Bone marrow (tissue), 2 donors: ENCODE data around the gene COL4A2.

ENCODE experiments used
- DNase-seq, 2 donors: peaks; one replicate each; lab custom pipeline; 2025; lab: John Stamatoyannopoulos, UW

COL4A2 gene

GRCh38 chr13:110272651-110273050, 34.4 kb upstream of the COL4A2 start:
- no peak for DNase-seq

- DNase-seq = no peak
These were observed 33.8 kb upstream of the COL4A2 start for GRCh38 chr13:110273254-110273653.

GRCh38 chr13:110274687-110275086, 32.4 kb upstream of the COL4A2 start:
- DNase-seq = no peak

- DNase-seq = no peak
These were observed 31.0 kb upstream of the COL4A2 start for GRCh38 chr13:110275931-110276552.

GRCh38 chr13:110276553-110276950, 30.5 kb upstream of the COL4A2 start:
- no peak for DNase-seq

- no peak for DNase-seq
These were observed 29.6 kb upstream of the COL4A2 start for GRCh38 chr13:110277357-110277975.

GRCh38 chr13:110278859-110279258, 28.2 kb upstream of the COL4A2 start:
- DNase-seq = no peak

GRCh38 chr13:110279684-110280083, 27.4 kb upstream of the COL4A2 start:
- no peak for DNase-seq

- no peak for DNase-seq
These were observed 26.8 kb upstream of the COL4A2 start for GRCh38 chr13:110280231-110280813.

GRCh38 chr13:110280985-110281688, 25.9 kb upstream of the COL4A2 start:
- DNase-seq = no peak

GRCh38 chr13:110281736-110282135, 25.3 kb upstream of the COL4A2 start:
- no peak for DNase-seq

GRCh38 chr13:110282316-110282841, 24.7 kb upstream of the COL4A2 start:
- DNase-seq = no peak

- DNase-seq = no peak
These were observed 23.2 kb upstream of the COL4A2 start for GRCh38 chr13:110283736-110284517.

- no peak for DNase-seq
These were observed 22.2 kb upstream of the COL4A2 start for GRCh38 chr13:110284779-110285484.

GRCh38 chr13:110285991-110286832, 20.9 kb upstream of the COL4A2 start:
- no peak for DNase-seq

GRCh38 chr13:110286833-110287819, 20.0 kb upstream of the COL4A2 start:
- no peak for DNase-seq

- no peak for DNase-seq
These were observed 17.9 kb upstream of the COL4A2 start for GRCh38 chr13:110289174-110289573.

- no peak for DNase-seq
These were observed 17.4 kb upstream of the COL4A2 start for GRCh38 chr13:110289661-110290060.

GRCh38 chr13:110290153-110290552, 16.9 kb upstream of the COL4A2 start:
- no peak for DNase-seq
